K562 (cell line): Measurements from ENCODE around the gene XRCC5. TPM values are rescaled to one million over a fixed set of nuclear protein-coding genes. Genes with fewer than 3 reads are reported as not detected.

ENCODE experiments used
- BRCA1 ChIP-seq, 2 experiments: fragments of 450-650 bp in 1 of 2; sonication (generic) in 1 of 2; formaldehyde crosslinking in 1 of 2; IDR thresholded peaks; 2 replicates each; pipeline versions ENCODE4 v1.5.0 to v1.6.1; 2017 to 2020; ENCODE audit warnings: mild to moderate bottlenecking in 1 of 2, missing genetic modification reagents in 1 of 2
- HCFC1 ChIP-seq: IDR thresholded peaks from 2 replicates; pipeline ENCODE4 v1.6.1; 2012; ENCODE audit warnings: low read depth, low read length, improper control_type of control experiment
- HDAC8 ChIP-seq: fragments of 450-650 bp; IDR thresholded peaks from 2 replicates; pipeline ENCODE4 v1.6.1; 2016; ENCODE audit warnings: mild to moderate bottlenecking, missing genetic modification characterization, moderate library complexity, missing compliant biosample characterization
- JUNB ChIP-seq: fragments of 450-650 bp; formaldehyde crosslinking; conservative IDR thresholded peaks from 2 replicates; pipeline ENCODE4 v1.4.0; 2020; ENCODE audit warnings: mild to moderate bottlenecking
- MGA ChIP-seq: fragments of 450-650 bp; IDR thresholded peaks from 2 replicates; pipeline ENCODE4 v1.6.1; 2016; ENCODE audit warnings: mild to moderate bottlenecking, moderate library complexity
- RBM17 ChIP-seq: fragments of 200-400 bp; formaldehyde crosslinking; IDR thresholded peaks from 2 replicates; pipeline ENCODE4 v1.6.1; 2017; ENCODE audit warnings: low read depth, mild to moderate bottlenecking, low read length, borderline replicate concordance
- RBM39 ChIP-seq: fragments of 200-400 bp; formaldehyde crosslinking; optimal IDR thresholded peaks from 2 replicates; pipeline ENCODE3; 2018; ENCODE audit warnings: low read depth, low read length
- SAP30 ChIP-seq: fragments of 200-600 bp; sonication (generic); IDR thresholded peaks from 2 replicates; pipeline ENCODE4 v1.6.1; 2012; ENCODE audit warnings: borderline replicate concordance, low read depth, mild to moderate bottlenecking, moderate library complexity, low read length, control low read depth, inconsistent platforms; ENCODE audit not compliant: insufficient read depth, poor library complexity, severe bottlenecking
- SNAPC5 ChIP-seq: fragments of 250-450 bp; sonication (Bioruptor Pico); IDR thresholded peaks from 2 replicates; pipeline ENCODE4 v1.8.0; 2021; ENCODE audit warnings: moderate library complexity, mild to moderate bottlenecking, inconsistent platforms
- ZC3H8 ChIP-seq: fragments of 450-650 bp; IDR thresholded peaks from 2 replicates; pipeline ENCODE4 v1.6.1; 2017
- ZNF274 ChIP-seq: IDR thresholded peaks from 2 replicates; pipeline ENCODE4 v1.6.1; 2011; ENCODE audit warnings: low read depth, mild to moderate bottlenecking, low read length, moderate library complexity, borderline replicate concordance
- polyA plus RNA-seq, 8 experiments: library from polyadenylated mRNA; depleted of rRNA in 4 of 8; stranded (reverse) in 5 of 8; unstranded in 3 of 8; fragments of >200 nt; fragmentation: Nextera tagmentation in 2 of 8; fragmentation: Illumina TruSeq in 1 of 8; extraction: Ambion mirVana in 2 of 8; extraction: Trizol in 1 of 8; gene quantifications; 2 replicates each; pipeline versions ENCODE4 v1.2.1 to v1.2.3, GENCODE V29; 2011 to 2014; ENCODE audit warnings: inconsistent platforms in 1 of 8, missing spikeins in 1 of 8
- total RNA-seq, 7 experiments: library from RNA; depleted of rRNA in 6 of 7; stranded (reverse); fragments of >200 nt in 6 of 7; fragmentation: Illumina TruSeq in 2 of 7; extraction: Trizol in 2 of 7; gene quantifications; 2 replicates each; pipeline versions ENCODE4 v1.2.1 to v1.2.3, GENCODE V29; 2011 to 2021; ENCODE audit warnings: low replicate concordance in 1 of 7
- TF ChIP-seq, protein P1 (sequence below): fragments of 250-450 bp; sonication (Bioruptor Pico); IDR thresholded peaks from 2 replicates; pipeline ENCODE4 v1.9.0; 2021; ENCODE audit warnings: mild to moderate bottlenecking, inconsistent platforms

Gene XRCC5
- total and polyA plus RNA-seq, 9 of the 15 experiments (the other 6 are each of a cell fraction or from before 2014, with no cell fraction given) = 168 to 551 (median 297) TPM

DNA sequence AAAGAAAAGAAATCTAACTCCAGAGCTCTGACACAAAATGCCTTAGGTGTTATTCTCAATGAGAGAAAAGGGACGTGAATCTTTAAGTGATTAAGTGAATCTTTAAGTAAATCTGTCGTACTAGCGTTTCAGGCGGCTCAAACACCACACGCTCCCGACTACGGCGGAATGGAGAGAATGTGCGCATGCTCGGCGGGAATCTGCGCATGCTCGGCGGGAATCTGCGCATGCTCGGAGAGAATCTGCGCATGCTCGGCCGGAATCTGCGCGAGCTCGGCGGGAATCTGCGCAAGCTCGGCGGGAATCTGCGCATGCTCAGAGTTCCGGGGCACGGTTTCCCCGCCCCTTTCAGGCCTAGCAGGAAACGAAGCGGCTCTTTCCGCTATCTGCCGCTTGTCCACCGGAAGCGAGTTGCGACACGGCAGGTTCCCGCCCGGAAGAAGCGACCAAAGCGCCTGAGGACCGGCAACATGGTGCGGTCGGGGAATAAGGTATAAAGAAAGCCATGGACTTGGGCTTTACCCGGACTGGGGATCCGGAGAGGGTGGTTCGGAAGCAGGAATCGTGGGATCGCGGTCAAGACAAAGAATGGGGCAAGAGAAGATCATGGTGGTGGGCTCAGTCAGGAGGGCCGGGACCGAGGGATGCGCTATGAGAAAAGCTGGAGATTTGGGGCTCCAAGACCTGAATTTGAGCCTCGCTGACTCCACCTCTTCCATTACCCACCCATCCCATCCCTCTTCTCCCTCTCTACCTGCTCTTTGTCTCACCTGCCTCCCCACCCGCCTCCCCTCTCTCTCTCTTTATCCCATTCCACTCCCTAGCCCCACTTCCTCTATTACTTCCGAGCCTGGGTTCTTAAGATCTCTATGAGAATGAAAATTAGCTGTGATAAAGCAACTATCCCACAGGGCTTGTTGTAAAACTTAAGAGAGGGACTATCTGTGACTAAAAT lies at the start of gene XRCC5 (continued):
- TF ChIP-seq MGA (peak; percentile 87), JUNB (CRISPR knock-in tag) (no peak), HDAC8 (tag) (no peak), SNAPC5 (CRISPR knock-in tag) (no peak), RBM39 (no peak), BRCA1 (IDR thresholded peaks at IDR 0.05) (no peak), BRCA1 (CRISPR knock-in tag; IDR thresholded peaks at IDR 0.05) (no peak), HCFC1 (peak; percentile 59), ZNF274 (no peak), ZC3H8 (no peak), RBM17 (no peak), SAP30 (no peak)
- TF ChIP-seq, protein P1, sequence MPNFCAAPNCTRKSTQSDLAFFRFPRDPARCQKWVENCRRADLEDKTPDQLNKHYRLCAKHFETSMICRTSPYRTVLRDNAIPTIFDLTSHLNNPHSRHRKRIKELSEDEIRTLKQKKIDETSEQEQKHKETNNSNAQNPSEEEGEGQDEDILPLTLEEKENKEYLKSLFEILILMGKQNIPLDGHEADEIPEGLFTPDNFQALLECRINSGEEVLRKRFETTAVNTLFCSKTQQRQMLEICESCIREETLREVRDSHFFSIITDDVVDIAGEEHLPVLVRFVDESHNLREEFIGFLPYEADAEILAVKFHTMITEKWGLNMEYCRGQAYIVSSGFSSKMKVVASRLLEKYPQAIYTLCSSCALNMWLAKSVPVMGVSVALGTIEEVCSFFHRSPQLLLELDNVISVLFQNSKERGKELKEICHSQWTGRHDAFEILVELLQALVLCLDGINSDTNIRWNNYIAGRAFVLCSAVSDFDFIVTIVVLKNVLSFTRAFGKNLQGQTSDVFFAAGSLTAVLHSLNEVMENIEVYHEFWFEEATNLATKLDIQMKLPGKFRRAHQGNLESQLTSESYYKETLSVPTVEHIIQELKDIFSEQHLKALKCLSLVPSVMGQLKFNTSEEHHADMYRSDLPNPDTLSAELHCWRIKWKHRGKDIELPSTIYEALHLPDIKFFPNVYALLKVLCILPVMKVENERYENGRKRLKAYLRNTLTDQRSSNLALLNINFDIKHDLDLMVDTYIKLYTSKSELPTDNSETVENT (CRISPR knock-in tag) = no peak
